NCI-H187 (cell line): ENCODE data around the gene SLC25A25.
"Not testable (repeated sequence)": the region's sequence is repeated elsewhere in the genome, so short reads cannot be mapped to it uniquely, and the experiment has no call there.

Source experiments
- DNase-seq, 2 experiments: peaks; one replicate each; lab custom pipeline; 2025; lab: John Stamatoyannopoulos, UW

Gene SLC25A25

DNA sequence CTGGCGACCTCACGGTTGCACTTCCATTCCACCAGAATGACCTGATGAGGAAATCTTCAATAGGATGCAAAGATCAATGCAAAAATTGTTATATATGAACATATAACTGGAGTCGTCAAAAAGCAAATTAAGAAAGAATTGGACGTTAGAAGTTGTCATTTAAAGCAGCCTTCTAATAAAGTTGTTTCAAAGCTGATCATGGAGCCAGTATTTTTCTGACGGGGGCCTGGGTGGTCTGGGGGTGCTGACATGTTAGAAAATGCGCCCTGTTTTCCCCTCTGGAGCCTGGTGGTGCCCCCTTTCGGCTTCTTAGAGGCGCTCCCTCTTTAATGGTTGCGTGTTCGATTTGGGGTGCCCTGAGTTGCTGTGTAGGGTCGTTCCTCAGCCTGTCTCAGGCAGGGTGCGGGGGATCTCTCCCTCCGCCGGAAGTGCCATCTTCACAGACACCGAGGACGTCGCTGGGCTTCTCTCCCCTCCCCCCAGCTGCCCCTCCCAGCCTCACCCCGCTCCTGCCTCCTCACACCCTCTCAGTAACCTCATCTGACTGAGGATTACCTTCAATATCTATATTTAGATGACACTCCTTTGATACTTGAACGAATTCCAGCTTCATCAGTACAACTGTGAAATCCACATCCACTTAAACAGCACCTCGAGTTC is 41.1 kb downstream of the SLC25A25 start:
- no peak for DNase-seq

DNA sequence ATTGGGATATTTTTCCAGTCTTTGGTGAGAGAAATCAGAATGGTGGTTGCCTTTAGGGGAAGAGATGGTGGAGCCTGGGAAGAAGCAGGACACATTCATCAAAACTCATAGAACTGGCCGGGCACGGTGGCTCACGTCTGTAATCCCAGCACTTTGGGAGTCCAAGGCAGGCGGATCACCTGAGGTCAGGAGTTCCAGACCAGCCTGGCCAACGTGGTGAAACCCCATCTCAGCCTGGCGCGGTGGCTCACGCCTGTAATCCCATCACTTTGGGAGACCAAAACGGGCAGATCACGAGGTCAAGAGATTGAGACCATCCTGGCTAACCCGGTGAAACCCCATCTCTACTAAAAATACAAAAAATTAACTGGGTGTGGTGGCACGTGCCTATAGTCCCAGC is 43.7 kb downstream of the SLC25A25 start:
- DNase-seq = not testable (repeated sequence)

DNA sequence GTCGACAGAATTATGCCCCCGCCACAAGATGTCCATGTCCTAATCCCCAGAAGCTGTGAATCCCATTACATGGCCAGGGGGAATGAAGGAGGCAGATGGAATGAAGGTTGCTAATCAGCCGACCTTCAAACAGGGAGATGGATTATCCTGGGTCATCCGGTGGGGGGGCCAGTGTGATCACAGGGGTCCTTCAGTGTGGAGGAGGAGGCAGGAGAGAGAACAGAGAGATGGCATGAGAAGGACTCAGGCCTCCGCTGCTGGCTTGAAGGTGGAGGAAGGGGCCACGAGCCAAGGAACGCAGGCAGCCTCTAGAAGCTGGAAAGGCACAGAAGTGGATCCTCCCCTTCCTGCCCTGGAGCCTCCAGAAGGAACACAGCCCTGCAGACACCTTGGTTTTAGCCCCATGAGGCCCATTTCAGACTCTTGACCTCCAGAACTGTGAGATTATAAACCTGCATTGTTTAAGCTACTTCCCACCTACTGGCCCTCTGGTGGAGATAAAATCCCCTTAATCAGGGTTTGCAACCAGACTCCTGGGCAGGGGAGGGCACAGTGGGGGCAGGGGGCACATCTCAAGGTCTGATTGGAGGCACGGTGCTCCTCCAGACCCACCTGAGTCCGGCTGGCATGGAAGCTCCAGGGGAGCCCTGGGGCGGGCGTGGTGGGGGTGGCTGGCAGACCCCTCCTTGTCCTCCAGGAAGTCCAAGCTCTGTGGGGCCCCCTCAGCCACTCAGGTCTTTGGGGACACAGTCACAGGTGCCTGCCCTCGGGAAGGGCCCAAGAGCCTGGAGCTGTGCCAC is 45.7 kb downstream of the SLC25A25 start:
- DNase-seq = no peak

DNA sequence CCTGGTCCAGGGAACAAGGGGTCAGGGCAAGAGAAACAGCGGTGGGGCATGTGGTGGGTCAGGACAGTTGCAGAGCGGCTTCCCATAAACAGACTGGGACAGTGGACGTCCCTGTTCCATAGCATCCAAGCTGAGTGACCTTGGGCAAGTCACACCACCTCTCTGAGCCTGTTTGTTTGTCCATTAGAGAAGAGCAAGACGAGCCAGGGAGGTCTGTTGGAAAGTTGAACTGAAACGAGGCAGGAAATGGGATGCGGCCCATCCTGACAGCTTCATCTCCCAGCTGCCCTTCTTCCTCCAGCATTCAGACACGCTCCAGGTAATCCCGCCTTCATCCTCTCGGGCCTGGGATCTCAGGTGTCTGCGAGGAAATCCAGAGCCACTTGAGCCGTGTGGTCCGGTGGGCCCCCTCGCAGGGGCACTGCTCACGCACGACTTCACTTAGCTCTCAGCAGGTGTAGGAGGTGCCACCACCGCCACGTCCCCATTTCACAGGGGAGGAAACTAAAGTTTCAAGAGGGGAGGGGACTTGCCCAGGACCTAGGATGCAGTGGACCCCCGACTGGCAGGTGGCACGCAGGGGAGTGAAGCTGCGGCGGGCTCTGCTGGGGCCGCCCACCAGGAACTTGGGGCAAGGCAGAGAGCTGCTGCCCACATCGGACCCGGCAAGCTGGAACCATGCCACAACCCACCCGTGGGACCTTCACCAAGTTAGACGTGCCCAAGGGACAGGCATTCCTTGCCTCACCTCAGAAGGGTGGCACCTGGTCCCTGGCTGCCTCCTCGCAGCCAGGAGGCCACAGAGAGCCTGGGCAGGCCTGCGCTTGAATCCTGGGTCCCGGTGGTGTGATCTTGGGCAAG is 46.5 kb downstream of the SLC25A25 start:
- no peak for DNase-seq

DNA sequence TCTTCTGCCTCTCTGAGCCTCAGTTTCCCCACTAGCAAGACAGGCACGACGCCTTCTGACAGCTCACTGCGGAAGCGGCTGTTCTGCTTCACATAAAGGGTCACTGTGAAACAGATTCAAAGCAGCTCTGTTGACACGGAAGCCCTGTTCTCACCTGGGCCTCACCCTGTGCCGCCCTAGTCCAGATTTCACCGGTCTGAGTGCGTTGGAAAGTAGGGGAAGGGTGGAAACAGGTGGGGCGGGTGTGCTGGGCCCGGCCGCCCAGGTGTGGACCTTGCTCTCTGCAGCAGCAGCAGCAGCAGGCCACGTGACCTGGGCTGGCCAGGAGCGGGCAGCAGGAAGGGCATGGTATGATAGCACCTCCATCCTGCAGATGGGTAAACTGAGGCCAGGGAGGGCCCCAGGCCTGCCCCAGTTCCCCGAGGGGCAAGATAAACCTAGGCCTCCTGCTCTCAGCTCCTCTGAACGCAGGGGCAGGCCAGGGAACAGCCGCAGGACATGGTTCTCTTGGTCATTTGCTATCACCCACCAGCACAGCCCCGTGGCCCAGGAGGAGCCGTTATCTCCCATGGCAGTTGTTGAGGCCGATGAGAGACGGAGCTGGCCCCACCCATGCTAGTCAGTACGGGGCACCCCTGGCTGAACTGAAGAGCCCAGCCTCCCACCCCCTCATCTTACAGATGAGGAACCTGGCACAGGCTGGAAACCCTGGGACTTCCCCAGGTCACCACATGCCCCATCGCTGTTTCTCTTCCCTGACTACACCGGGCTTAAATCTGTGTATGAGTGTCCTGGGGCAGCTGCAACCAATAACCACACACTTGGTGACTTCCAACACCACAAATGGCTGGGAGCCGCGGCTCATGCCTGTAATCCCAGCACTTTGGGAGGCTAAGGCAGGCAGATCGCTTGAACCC is 47.4 kb downstream of the SLC25A25 start:
- DNase-seq = no peak

DNA sequence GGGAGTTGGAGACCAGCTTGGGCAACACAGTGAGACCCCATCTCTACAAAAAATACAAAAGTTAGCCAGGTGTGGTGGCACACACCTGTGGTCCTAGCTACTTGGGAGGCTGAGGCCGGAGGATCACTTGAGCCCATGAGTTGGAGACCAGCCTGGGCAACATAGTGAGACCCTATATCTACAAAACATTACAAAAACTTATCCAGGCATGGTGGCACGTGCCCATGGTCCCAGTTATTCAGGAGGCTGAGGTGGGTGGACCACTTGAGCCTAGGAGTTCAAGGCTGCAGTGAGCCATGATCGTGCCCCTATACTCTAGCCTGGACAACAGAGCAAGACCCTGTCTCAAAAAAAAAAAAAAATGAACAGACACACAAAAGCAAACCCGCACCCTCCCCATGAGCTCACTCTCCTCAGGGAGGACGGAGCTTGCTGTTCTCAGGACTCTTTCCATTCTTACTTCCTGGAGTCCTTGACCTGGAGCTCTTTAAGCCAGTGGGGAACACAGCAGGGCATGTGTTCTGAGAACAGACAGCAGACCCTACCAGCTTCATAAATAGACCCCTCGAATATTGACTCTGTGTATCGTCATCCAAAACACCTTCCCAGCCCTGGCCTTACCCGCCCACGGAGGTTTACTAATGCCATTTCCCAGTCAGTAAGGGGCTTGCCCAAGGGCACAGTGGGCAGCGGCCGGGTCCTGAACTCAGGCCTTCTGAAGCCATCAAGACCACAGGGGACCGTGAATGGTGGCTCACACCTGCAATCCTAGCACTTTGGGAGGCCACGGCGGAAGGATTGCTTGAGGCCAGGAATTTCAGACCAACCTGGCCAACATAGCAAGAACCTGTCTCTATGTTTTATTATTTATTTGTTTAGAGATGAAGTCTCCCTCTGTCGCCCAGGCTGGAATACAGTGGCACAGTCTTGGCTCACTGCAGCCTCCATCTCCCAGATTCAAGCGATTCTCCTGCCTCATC is 48.4 kb downstream of the SLC25A25 start:
- no peak for DNase-seq

DNA sequence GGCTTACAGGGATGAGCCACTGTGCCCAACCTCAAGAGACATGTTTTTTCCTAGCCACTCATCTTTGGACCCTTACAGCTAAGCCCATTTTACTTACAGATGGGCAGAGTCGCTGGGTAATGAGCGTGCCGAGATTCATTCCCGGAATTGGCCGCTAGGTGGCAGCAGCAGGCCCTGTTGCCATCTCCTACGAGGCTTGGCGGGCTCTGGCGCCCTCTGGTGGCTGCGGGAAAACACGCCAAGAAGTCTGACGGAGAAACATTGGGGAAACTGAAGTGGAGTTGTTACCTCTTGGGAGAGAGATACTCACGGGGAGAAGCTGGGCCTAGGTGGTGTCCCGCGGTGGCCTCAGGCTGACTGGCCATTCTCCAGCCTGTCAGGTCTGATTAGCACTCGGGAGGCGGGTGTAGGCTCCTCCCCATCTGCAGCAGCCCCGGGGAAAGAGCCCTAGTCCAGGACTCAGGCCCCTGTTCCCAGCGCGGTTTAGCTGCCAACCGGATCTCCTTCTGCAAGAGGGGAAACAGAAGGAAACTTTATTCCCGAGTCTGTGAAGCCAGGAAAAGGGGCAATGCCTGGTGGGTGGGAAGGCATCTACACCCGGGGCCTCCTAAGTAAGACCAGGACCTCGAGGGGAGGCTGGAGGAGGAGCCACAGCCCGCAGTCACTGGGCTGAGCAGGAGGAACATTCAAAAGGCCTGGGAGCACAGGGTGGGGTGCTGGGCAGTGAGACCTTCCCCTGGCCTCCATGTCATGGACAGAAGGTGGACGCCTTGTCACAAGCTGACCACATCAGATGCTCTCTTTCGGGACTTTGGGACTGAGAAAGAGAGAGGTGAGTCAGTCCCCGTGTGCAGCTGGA is 49.8 kb downstream of the SLC25A25 start:
- DNase-seq = peak; percentile 62 to 68

DNA sequence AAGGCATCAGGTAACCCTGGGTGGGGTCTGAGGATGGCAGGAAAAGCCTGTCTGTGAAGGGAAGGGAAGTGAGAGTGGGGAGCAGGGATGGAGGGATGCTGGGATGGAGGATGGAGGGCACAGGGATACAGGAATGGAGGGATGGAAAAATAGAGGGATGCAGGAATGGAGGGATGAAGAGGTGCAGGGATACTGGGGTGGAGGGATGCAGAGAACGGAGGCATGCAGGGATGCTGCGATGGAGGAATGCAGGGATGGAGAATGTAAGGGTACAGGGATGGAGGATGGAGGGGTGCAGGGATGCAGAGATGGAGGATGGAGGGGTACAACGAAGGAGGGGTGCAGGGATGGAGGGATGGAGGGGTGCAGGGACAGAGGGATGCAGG is 50.4 kb downstream of the SLC25A25 start:
- DNase-seq = no peak

DNA sequence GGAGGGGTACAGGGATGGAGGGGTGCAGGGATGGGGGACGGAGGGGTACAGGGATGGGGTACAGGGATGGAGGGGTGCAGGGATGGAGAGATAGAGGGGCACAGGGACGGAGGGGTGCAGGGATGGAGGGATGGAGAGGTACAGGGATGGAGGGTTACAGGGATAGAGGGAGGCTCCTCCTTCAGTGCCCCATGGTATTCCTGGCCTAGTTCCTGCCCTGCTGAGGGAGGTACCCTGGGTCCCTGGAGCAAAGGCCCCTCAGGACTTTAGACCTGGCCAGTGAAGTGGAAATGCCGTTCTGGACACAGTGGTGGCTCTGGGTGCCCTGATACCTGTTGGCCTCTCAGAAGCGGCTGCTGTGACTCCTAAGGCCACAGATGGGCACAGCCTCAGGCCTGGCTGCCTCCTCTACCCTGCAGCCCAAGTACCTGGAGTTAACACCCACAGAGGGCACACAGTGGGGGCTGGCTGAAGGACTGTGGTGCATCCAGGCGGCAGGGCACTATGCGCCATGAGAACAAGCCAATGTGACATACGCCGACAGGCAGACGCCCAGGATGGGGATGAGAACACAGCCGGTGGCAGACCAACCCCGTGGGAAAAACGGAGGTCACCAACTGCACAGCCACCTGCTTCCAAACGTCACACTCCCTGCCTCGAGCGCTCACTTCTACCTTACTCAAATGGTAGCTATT is 51.1 kb downstream of the SLC25A25 start:
- DNase-seq = no peak

DNA sequence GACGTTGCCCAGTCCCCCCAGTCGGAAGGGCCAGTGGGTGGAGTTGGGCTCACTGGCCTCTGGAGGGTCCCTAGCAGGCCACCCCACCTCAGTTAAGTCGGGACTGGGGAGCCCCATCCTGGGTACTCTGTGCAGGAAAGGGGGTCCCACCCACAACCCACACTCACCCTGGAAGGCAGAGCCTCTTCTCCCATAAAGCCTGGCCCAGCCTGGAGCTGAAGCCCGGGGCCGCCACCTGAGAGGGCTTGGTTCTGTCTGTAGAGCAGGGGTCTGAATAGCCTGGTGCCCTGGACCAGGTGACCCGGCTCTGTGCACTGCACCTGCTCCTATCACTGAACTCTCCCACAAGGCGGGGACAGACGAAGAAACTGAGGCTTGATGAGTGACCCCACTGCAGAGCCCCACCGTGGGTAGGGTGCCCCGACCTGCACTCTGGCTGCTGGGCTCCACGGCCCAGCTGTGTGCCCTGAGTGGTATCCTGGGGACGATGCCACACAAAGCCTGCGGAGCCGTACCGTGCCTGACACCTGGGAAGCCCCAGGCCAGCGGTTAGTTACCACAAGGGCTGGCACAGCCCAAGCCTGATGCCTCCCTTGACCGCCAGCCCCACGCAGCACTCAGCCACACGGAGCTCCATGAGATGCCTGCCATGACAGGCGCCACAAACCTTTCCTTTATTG is 52.2 kb downstream of the SLC25A25 start:
- DNase-seq = no peak

DNA sequence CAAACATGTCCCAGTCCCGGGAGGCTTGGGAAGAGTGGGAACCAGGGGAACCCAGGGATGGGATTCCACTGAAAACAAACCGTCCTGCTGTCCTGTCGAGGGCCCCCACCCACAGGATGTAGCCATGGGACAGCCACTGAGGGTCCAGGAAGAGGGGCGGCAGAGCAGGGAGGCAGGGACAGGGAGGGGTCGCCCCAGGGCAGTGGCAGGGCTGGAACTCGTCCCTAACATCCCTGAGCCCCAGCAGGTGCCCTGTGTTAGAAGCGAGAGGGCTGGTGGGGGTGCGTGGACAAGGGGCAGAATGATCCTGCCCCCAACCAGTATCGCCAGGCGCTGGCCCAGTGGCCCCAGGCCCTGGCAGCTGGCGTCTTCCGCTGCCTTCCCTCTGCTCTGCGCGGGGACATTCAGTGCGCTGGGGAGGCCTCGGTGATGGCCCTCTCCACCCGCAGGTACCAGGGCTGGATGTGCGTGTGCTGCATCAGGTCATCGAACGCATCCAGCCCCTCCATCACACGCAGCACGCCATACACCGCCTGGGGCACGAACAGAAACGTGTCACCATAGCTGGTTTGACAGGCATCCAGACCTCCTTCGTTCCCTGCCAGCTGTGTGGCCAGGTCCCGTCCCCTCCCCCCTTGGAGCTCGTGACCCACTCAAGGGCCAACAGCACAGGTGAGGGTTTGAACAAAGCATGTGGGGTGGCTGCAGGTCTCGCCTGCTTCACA is 52.9 kb downstream of the SLC25A25 start:
- DNase-seq = no peak

DNA sequence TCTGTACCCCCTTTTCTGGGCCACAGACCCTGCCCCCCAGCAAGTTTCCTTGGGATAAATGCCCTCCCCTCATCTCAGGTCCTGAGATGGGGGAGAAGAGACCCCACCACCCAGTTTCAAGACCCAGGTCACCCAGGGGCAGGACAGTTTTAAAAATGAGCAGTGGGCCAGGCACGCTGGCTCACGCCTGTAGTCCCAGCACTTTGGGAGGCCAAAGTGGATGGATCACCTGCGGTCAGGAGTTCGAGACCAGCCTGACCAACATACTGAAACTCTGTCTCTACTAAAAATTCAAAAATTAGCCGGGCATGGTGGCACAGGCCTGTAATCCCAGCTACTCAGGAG is 53.4 kb downstream of the SLC25A25 start:
- DNase-seq = no peak

DNA sequence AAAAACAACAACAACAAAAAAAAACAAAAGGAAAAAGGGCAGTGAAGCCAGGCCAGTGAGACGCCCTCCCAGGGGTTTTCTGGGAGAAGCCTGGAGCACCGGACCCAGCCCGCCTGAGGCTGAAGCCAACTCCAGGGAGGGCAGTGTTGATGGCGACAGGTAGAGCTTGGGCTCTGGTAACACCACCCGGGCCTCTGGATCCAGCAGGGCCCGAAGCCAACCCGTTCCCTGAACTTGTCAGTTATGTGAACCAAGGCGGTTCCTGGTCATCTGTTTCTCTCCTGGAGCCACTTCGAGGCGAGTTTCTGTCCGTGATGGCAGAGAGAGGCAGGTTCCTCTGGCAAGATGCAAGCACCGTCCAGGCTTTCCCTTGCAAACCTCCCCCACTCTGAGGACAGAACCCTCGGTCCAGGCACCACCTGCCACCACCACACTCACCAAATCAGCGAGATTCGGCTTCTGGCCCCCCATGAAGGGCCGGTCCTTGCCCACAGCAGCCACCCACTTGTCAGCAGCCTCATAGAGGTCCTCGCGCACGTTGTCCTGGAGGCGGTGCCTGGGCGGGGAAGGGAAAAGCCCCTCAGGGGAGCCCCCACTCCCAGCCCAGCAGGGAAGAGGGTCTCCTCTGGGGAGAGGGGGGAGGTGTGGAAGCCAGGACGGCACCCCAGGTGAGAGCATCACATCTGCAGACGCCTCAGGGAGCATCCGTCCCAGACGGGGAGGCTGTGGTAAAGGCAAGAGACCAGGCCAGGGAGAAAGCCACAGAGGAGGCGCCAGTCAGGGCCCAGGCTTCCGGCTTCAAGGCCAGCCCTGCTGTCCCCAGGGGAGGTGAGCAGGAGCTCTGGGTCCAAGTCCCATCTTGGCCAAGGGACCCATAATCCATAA is 54.1 kb downstream of the SLC25A25 start:
- no peak for DNase-seq

DNA sequence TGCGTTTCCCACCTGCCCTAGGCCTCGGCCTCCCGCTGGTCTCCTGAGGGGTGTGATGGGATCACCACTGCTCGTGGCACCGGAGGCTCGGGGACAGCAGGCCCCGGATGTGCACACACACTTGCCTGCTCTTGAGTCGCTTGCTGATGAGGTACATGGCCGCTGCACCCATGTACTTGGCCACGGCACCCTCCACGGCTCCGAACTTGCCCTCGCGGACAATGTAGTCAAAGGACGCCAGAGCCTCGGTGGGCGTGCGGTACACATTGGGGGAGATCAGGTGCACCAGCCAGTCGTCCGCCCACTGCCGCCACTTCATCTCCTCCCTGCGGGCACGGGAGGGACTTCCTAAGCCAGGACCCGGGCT is 54.8 kb downstream of the SLC25A25 start:
- no peak for DNase-seq

DNA sequence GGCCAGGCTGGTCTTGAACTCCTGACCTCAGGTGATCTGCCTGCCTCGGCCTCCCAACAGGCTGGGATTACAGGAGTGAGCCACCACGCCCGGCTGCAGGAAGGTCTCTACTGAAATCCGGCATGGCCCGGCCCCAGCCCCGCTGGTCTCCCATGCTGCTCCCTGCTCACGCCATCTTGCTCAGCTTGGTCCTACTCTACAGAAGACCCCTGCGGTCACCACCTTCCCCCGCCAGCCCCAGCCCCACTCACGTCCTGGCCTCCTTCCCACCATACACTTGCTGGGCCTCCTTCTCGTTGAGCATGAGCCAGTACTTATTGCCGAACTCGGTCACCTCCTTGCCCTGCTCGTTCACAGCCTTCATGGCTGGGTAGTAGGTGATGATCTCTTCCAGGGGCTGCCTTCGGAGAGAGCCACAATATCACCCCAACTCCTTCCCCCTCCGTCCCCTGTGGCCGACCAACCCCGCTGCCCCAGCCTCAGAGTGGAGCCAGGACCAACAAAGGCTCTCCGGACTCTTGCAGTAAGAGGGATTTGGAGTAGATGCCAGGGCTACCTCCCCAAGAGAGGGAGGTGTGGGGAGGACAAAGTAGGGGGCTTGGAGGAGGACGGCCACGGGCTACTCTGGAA is 55.5 kb downstream of the SLC25A25 start:
- no peak for DNase-seq

DNA sequence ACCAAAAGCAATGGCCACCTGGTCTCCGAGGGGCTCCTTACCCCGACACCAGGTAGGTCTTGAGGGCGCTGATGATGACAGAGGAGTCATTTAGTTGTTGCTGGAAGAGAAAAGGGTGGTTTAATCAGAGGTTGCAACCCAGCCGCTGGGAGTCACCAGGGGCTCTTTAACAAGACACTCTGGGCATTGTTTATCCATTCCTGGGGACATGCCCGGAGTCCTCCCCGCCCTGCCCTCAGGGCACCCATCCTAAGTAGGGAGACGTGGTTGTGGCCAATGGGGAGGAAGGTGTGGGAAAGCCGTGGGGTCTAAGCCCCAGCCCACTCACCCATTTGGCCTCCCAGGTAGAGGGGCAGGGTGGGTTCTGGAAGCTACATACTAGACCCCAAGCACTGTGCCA is 56.4 kb downstream of the SLC25A25 start:
- DNase-seq = no peak
